GOT3 (cell line): ENCODE results near the gene FGFRL1.

Experiments used
- DNase-seq: peaks from one replicate; lab custom pipeline; 2025; ENCODE audit warnings: mixed read lengths; lab: John Stamatoyannopoulos, UW

Gene FGFRL1, protein sequence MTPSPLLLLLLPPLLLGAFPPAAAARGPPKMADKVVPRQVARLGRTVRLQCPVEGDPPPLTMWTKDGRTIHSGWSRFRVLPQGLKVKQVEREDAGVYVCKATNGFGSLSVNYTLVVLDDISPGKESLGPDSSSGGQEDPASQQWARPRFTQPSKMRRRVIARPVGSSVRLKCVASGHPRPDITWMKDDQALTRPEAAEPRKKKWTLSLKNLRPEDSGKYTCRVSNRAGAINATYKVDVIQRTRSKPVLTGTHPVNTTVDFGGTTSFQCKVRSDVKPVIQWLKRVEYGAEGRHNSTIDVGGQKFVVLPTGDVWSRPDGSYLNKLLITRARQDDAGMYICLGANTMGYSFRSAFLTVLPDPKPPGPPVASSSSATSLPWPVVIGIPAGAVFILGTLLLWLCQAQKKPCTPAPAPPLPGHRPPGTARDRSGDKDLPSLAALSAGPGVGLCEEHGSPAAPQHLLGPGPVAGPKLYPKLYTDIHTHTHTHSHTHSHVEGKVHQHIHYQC

DNA sequence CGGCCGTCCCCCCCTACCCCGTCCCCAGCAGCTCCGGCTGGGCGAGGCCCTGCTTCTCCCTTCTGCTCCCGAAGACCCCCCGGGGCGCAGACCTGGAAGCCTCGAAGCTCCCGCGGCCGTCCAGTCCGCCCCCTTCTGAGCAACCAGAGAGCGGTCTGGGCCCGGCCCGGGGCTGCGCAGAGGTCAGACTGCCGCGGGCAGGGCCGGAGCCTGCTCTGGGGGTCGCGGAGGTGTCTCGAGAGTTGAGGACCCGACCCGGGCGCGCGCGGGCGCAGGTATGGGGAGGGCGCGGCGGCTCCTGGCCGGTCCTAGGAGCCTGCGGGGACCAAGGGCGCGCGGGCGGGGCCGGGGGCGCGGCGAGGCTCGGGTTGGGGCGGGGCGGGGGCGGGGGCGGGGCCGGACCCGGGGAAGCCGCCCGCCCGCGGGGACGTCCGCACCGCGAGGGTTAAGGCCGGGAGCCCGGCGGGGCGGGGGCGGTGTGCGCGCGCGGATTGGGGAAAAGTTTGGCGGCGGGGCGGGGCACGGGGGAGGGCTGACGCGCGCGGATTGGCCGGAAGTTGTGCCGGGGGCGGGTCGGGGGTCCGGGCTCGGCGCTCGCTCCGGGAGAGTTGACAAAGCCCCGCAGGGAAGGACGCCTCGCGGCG is at the start of gene FGFRL1:
FGFRL1 (plus strand) TSS at position 605 of the 644 bp plus-strand sequence. CDS start 860 bp downstream, outside the sequence.
- peak; percentile 35 for DNase-seq

DNA sequence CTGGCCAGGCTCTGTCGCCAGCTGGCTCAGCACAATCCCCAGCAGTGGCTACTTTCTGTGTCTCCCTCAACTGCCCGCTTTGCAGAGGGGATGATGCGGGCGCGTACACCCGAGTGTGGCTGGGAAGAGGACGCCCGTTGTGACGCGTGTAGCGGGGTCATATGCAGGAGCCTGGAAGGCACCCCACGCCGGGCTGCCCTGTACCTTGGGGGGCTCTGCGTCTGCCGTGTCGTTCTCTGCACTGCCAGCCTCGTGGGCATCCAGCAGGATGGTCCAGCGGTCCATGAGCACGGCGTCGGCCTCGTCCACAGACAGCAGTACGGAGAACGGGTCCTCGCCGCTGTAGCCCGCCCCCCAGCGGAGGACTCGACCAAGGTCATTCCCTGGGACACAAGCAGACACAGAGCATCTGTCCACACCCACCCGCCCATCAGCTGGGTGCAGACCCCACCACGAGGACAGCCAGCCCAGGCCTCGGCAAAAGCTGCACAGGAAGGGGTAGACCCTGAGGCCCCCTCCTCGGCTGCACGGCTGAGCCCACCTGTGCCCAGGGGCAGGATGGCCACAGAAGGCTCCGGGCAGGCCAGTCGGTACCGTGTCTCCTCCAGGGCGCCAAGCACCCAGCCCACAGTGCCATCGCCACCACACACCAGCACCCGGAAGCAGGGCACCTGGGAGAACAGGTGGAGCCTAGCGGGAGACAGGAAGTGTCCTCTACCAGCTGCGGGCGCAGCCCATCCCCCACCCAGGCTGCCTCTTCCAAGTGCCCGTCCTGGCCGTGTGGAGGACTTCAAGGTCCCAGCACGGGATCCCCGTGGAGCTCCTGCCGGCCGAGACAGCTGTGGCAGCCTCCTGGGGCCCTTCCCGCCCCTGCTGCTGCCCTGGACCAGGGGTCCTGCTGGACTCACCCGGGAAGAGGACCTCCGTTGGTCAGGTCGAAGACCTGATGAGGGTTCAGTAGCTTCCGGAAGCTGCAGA is 48.9 kb upstream of the FGFRL1 start:
- no peak for DNase-seq

DNA sequence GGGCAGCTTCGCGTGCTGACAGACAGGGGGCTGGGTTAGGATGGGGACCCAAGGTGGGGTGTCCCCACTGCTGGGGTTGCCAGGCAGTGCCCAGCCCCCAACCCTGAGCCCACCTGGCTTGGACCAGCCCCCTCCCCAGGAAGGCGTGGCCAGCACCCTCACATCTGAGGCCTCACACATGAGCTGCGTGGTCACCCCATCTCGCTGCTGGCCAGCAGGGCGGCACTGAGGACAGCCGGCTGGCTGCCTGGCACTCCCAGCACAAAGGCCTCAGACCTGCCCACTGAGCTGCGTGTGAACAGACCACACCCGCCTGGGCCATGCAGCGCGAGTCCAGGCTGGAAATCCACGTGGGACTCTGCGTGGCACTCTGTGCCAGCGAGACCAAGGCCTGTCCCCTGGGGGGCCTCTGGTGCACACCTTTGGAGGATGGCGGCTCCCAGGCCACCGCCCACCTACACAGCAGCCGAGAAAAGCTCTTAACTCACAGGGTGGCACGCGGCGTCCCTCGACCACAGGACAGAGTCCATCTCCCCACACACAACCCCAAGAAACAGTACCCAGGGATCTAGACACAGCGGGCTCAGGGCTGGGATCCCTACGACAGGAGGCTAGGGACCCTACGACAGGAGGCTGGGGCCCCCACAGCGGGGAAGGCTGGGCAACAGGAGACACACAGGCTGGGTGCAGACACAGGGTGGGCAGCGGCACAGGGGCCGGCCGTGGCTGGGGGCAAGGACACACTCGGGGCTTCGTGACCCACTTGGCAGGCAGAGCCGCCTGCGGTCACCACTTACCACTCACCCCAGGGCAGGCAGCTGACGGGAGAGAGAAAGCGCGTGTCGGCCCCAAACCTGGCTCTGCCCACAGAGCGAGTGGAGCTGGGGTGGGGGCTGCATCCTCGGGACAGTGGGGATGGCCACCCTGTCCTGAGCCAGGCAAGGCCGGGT is 47.9 kb upstream of the FGFRL1 start:
- no peak for DNase-seq

DNA sequence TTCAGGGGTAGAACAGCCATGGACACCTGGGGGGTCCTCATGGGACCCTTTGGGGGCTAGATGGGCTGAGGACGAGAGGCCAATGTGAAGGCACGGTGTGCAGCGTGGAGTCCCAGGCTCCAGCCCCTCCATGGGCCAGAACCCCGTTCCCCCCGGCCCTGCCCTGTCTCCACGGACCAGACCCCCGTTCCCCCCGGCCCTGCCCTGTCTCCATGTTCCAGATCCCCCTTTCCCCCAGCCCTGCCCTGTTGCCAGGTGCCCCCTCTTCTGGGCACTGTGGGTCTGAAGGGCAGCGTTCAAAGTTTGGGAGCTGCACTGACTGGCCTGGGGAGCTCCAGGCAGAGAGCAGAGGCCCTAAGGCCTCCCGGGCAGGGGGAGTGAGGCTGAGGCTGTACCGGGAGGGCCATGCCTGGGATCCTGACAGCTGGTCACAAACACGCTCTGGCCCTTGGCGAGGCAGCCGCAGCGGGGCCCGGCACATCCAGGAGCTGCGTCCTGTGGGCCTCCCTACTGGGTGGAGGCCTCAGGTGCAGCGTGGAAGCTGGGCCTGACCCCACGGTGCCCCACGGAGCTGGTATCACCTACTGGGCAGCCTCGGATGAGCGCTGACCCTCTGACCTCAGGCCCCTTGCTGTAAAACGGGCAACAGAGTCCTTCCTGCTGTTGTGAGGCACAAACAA is 46.9 kb upstream of the FGFRL1 start:
- DNase-seq: no peak

DNA sequence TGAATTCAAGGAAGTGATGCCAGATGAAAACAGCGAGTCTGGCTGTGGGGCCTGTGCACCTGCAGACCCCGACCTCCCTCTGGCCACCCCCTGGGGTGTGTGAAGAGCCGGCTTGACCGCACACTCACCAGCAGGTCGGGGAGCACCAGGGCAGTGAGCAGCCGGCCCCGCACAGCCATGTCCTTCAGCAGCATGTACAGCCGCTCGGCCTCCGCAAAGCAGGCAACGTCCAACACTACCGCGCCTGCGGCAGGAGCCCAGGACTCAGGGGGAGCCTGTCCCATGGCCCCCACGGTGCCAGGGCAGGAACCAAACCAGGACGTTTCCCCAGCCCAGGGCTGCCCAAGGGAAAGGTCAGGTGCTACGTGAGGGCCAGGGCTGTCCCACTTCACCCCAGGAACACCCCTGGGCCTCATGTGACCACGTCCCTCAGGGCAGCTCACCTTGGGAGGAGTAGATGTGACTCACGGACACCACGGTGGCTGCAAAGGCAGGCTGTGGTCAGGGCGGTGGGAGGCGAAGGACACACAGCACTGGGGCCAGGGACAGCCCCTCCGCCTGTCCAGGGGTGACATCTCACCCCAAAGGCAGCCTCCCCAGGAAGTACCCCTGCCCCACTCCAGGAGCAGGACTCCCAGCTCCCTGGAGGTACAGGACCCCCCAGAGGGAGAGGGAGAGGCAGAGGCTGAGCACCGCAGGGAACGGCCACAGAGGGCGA is 46.2 kb upstream of the FGFRL1 start:
- no peak for DNase-seq

DNA sequence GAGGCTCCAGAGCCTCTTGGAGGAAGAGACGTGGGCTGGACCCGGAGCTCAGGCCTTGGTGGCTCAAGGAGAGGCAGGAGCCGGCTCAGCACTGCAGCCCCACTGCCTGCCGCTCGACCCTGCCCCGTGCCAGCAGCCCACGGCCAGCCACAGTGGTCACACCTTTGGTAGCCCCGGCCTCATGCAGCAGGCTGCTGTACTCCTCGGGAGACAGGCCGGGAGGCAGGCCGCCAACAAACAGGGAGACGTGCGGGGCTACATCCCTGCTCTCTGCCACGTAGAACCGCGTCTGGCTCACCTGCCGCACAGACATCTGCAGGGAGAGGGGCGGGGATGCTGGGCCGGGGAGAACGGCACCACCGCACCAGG is 45.7 kb upstream of the FGFRL1 start:
- DNase-seq: no peak

DNA sequence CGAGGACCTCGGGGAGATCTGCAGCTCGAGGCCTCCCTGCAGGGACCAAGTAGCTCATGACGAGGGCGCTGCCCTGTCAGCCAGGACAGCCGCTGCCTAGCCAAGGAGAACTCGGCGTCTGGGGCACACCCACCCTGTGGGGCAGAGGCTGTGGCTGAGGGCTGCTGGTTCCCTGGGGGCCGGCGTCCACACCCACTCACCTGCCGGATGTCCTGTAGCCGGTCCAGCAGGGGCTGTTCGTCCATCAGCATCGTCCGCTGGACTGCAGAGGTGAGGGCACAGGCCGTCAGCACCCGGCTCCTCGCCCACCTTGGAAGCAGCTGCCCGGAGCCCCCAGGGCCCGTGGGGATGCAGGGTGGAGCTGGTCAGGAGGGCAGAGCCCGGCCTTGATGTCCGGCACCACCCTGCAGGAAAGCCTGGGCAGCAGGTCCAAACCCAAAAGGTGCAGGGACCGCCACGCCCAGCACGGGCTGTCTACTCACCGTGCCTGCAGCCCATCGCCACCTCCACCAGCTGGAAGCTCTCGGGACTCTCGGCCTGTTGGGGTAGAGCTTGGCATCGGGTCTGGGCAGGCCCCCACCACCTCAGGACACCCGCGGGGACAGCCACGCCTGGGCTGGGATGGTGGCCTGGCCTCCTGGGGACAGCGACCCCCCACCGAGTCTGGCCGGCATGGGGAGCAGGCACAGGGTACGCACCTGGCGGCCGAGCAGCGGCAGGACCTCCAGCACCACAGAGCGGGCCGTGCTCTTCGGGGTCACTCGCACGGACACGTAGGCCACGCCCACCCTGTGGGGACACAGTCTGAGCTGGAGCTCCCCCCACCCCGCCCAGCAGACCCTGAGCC is 44.9 kb upstream of the FGFRL1 start:
- DNase-seq: no peak

DNA sequence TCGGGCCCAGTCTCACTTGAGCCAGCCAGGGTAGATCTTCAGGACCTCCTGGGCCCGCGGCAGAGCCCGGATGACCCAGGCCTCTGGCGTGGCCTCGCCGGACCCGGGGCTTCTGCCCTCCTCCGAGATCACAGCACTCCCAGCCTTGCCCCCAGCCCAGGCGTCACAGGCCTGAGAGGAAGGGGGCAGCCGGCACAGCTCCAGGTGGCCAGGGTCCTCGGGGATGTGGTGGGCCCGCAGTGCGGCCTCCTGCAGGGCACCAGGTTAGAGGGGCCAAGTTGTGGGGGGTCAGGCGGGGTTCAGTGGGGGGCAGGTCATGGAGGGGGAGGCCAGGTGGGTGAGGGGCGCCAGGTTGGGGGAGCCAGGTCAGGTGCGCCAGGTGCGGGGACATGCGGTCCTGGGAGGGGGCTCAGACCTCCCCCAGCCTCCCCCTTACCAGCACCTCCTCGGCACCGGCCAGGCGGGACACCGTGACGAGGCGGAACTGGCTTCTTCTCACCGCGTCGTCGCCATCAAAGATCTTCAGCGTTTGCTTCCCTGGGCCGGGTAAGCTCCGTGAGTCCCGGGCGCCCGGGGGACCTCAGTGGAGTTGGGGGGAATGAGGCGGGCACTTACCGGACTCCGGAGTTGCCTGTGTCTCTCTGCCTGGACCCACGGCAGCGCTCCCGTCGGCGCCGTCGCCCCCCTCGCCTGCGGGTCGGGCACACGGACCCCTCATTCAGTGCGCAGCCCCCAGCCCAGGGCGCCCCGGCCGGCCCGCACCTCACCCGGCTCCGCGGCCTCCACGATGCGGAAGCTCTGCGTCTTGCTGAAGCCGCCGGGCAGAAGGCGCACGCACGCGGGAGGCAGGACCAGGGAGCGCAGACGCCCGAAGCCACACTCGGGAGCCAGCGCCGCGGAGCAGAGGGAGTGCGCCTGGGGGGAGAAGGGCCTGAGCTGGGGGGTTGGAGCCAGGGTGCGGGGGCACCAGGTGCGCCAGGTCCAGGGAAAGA is 44.0 kb upstream of the FGFRL1 start:
- no peak for DNase-seq

DNA sequence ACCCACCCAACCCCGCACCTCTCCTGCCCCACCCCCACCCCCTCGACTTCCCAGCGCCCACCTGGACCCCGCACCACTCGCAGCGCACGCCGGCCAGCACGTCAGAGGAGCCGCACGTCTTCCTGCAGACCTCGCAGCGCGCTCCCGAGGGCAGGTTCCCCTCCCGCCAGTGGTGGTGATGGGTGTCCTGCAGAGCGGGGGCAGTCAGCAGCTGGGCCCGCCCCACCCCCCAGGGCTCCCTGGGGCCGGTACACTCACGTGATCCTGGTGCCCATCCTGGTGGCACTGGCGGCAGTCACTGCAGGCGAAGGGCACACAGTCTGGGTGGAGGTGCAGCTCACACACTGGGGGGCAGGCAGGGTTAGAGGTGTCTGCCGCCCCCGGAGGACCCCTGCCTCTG is 43.2 kb upstream of the FGFRL1 start:
- DNase-seq: no peak

DNA sequence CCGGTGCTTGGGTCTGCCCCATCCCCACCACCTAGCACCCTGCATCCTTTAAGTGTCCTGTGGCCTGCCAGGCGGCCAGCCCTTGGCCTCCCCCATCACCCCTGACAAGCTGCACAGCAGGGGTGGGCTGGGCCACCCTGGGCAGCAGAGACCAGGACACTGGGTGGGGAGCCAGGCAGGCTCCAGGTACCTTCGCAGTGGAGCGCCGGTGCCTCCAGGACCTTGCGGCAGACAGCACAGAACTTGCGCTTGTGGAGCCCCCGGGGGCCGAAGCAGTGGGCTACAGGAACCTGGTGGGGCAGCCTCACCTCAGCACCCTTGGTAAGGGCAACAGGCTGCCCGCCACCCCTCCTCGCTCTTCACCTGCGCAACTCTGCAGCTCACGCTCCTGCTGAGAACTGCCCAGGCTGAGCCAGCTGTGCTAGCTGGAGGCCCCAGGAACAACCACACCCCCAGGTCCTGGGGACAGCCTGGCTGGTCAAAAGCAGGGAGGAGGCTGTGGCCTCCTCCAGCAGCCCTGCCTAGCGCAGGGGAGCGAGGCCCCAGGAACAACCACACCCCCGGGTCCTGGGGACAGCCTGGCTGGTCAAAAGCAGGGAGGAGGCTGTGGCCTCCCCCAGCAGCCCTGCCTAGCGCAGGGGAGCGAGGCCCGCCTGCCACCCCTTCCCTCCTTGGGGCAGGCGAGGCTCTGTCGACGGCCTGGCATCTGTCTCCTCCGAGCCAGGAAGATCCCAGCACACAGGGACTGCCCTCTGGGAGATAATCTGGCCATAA is 42.6 kb upstream of the FGFRL1 start:
- DNase-seq: no peak

DNA sequence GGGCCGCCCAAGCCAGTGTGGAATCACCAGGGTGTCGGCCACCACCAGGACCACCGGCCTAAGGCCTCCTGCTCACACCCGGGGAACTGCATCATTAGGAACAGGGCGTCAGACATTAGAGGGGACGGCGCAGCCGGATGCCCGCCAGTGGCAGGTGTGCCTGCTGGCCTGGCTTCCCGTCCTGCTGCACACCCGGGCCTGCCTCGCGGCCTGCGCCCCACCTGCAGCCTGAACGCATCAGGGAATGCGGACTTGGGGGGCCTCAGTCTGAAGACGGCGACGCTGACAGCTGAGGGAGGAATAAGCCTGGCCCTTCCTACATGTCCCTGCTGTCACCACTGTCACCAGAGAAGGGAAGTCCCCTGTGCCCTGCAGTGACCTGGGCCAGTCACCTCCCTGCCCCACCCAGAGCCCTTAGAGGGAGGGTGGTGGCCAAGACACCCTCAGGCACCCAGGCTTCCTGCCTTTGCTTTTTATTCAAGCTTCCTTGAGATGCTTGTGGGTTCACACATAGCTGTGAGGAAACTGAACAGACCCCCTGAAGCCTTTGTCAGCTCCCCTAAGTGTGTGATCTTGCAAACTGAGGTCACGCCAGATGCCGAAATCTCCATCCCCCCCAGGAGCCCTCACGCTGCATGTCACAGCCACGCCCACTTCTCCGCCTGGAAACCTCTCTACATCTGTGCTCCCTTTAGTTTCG is 41.2 kb upstream of the FGFRL1 start:
- no peak for DNase-seq

DNA sequence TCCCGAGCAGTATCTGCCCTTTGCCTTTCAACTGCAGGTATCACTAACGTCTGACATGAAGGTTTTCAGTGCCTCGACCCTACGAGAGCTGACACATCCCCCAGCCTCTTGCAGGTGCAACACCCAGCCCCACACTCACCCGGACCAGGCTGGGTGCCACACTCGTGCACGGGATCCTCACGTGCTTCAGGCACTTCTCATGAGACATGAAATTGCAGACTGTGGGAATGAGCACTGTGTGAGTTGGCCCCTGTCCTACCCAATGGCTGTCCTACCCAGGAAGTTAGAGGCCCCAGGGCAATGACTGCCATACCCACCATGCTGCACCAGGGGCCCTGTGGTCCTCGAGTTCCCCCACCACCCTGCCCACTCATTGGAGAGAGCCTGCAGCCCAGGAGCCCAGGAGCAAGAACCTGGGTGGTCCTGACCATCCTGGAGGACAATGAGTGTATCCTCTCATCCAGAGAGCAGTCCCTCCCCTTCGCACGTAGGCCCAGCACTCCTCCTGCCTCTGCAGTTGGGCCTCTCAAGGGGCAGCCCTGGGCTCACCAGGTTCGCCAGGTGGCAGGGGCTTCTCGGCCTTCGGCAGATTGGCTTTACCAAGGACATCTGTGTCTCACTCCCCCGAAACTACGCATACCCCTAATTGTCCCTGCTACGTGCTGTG is 40.4 kb upstream of the FGFRL1 start:
- no peak for DNase-seq

DNA sequence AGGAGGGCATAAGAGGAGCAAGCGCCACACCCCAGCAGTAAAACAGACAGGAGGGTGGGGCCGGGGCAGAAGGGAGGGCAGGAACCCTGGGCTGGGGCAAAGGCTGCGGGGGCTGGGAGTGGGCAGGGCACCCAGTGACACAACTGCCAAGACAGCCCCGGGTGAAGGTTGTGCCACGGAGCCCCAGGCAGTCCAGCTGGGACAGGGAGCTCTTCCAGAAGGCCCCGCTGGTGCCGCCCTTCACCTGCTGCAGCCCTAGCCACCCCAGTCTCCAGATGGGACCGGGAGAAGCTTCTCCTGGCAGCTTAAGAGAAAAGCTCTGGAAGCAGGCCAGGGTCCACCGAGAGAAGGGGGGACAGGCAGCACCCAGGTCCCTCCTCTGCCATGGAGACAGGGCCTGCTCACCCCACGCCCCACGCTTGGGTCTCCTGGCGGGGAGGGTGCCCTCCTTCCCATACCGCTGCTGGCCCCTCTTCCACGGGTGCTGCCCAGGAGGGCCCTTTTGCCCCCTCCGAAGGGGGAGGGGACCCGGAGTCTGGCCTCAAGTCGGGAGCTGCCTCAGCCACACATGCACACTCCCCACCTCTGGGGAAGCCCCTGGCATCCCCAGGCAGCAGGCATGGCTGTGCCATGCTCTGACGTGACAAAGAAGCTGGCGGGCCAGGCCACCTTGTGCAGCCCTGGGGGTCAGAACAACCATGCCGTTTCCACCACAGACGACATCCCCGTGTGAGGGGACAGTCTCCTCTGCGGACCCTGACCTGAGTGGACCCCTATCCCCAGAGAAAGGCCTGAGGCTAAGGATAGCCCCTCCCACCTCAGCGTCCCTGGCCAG is 39.5 kb upstream of the FGFRL1 start:
- no peak for DNase-seq

DNA sequence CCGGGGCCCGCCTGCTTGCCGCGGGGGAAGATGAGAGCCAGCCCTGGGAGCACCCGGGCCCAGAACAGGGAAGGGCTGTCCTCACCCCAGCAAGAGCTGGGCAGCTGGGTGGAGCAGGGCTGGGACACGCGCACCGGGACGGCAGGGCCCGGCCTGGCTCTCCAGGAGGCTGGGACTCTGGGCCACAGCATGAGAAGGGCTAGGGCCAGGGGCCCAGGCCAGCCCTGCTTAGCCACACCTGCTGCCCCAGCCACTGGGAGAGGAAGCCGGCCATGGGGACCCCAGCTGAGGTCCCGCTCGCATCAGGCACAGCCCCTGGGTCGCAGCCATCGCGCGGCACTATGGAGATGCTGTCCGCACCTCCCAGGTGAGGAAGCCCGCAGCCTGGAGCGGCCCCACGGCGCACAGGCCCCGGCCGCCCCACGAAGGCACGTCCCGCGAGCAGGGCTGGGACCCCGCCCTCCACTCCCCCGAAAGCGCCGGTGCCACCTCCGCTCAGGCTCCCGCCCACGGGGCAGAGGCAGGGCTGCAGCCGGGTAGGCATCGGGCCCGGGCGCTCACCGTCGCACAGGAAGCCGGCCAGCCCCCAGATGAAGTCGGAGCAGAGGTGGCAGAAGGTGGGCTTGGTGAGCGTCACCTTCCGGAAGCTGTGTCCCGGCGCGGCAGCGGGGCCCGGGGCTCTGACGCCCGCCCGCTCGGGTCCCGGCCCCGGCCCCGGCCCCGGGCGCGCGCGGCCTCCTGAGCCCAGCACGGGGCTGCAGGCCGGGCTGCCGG is 38.6 kb upstream of the FGFRL1 start:
- no peak for DNase-seq
